NOMO-1 (cell line): ENCODE results near the gene KIF25.

Experiments
- DNase-seq, 2 experiments: peaks; one replicate each; lab custom pipeline; 2025; ENCODE audit not compliant: unreplicated experiment in 2 of 2; lab: John Stamatoyannopoulos, UW

The KIF25 gene

DNA sequence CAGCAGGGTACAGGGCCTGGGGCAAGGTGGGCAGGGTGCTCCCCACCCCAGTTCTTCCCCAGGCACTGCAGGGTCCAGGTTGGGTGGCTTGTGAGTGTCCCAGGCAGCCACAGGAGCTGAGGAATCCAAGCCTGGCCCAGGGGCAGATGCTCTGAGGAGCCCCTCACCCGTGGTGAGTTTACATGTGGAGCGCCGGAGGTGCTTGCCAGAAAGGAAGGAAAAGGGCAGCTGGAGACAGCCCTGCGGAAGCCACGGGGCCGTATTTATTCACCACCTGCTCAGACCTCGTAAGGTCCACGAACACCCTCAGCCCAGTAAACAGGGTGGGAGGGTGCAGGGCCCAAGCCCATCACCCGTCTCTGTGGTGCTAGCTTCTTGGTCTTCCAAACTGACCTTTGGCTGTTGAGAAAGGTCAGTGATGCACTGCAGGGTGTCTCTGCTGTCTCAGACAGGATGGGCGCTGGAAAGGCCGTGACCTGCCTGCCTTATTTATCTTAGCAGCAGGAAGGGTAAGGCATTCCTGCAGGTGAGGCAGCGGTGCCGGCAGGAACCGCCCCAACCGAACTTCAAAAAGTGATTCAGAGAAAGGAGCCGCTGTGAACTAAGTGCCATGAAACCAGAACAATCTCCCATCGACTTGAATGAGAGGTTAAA lies 85.5 kb downstream of the KIF25 start:
- no peak for DNase-seq

DNA sequence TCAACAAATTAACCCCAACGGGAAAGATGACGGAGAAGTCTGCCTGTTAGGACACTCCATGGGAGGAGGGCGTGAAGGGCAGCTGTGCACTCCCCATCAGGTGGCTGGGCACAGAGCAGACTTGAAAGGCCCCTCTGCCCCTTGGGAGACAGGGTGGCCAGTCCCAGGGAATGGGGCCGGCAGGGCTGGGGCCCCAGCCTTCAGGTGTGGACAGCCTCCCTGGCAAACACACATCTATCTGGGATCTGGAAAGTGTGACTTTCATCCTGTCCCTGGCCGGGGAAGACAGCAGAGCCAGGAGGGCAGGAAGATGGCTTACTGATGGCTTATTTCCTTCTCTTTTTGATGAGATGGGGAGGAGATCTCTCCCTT lies 86.0 kb downstream of the KIF25 start:
- no peak for DNase-seq

DNA sequence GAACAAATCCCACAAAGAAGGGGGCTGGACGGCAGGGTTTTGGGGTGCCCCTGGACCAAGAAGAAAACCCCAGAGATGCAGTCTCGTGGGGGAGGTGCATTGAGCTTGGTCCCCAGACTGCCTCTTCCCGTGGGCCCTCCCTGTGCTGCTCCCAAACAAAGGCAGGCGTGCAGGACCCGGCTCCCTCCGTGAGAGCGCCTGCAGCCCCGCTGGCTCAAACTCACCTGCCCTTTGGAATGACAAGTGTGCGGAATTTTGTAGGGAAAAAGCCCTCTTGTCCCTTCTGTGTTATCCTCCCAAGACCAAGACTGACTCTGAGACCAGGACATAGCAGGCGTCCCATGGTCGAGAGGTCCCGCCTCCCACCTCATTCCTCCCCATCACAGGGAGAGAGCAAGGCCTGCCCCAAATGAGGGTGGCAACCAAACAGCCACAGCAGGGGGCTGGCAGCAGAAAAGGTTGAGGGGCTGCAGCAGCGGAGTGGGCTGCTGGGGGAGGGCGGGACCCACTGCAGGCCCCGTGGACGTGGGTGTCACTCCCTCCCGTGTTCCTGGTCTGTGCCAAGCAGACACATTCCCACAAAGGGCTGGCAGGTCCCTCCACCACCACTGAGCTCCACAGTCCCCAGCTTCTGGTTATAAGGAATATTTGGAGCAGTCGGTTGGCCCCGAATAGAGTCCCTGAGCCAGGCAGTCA lies 87.1 kb downstream of the KIF25 start:
- DNase-seq = no peak

DNA sequence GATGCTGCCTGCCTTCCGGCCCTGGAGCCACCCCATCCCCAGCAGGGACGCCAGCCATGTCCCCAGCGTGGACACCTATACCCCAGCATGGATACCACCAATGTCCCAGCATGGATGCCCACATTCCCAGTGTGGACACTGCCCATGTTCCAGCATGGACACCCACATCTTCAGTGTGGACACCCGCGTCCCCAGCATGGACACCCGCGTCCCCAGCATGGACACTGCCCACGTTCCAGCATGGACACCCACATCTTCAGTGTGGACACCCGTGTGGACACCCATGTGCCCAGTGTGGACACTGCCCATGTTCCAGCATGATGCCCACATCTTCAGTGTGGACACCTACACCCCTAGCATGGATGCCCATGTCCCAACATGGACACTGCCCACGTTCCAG lies 88.6 kb downstream of the KIF25 start:
- DNase-seq = no peak

DNA sequence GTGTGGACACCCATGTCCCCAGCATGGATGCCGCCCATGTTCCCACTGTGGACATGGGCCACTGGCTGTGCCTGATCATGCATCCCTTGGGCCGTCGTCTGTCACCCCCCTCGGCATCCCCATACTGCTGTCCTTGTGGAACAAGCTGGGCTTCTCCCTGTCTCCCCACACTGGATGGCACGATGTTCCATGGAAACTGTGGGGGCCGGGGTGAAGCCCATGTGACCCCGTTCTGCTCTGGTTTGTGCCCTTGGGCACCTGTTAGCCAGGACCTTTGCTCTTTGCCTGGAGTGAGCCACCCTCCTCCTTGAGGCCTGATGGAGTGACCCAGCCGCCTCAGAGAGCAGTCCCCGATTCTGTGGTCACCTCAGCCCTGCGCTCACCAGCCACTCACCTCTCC lies 89.1 kb downstream of the KIF25 start:
- no peak for DNase-seq

DNA sequence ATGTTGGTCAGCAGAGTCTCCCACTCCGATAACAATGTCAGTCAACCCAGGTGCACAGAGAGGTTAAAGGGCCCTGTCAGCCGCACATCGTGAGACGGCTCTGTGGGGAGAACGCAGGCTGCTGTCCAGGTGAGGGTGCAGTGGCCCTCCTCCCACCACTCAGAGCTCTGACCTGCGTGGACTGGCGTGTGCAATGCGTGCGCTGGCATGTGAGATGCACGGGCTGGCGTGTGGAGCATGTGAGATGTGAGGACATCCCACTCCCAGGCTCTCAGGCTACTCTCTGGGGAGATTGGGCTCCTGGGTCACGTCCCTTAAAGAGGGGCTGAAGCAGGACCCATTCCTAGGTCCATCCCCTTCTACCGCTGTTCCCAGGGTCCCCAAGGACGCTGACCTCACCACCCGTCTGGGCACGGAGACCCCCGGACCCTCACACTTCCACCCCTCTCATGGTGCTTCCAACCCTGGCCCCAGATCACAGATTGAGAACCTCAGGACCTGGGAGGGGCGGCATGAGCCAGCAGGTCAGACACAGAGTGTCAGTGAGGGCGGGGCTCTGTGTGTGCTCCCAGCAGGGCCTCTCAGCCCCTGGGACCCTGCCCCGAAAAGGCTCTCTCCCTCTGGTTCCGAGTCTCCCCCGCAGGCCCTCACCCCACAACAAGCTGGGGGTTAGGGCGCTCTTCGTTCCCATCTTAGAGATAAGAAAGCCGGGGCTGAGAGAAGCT lies 90.1 kb downstream of the KIF25 start:
- DNase-seq = no peak

DNA sequence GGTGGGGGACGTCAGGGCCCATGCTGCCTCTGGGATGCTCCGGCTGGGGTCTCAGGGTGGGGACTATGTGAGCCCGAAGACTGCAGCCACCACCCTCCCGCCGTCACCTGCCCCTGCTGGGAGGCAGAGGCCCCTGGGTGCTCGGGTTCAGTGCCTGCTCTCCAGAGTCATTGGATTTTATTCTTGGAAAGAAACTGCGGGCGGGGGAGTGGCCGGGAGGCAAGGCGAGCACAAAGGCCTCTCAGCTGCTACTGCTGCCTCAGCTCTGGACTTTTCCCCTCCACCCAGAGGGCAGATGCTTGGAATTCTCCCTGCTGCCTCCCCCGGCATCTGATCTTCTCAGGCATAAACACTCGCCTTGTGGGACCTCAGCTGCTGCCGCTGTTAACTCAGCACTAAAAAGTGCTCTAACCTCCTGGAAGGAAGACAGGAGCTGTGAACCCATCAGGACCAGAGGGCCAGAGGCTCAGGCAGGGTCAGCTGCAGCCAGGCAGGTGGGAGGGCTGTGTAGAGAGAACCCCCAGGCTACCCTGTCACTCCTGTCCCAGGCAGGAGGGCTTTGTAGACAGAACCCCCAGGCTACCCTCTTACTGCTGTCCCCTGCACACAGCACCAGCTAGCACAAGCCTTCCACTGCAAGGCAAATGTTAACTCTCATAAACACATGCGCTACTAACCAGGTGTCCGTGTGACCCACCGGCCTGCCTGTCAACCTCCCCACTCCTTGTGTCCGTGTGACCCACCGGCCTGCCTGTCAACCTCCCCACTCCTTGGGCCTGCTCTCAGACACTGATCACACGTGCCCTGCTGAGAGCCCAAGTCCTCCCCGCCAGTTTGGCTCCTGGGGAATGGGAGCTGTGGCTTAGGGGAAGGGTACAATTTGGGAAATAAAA lies 90.9 kb downstream of the KIF25 start:
- DNase-seq = no peak

DNA sequence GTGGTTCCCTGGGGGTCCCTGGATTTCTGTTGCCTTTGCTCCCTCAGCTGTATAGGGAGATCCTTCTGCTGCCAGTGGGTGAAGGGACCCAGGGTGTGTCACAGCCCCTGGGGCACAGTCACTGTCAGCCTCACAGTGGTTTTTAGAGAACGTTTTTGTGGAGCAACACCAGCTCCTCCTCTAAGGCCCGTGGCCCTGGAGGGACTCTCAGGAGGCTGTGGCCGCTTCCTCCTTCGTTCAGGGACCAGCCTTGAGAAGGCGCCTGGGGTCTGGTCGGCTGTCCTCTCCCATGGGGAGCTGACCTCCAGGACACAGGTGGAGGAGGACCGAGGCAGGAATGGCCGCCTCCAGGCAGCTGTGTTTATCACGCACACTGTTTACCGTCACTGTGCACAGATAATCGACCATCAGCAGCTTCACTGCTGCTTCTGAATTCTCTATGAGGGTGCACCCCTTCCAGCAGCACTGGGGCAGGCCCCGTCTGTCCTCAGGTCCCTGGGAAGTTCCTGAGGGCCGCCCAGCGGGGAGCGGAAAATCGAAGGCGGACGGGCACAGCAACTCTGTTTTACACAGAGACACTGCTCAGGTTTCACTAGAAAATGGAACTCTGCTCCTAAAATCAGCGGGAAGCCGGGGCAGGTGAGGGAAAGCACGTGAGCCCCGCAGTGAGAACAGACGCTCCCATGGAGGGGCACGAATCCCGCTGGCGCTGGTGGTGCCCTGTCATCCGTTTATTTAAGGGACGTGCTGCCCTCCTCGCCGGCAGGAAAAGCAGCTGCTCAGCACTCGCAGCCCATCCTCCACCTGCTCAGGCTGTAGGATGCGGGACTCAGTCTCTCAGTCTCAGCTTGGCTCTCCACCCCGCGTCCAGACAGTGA lies 92.0 kb downstream of the KIF25 start:
- no peak for DNase-seq

DNA sequence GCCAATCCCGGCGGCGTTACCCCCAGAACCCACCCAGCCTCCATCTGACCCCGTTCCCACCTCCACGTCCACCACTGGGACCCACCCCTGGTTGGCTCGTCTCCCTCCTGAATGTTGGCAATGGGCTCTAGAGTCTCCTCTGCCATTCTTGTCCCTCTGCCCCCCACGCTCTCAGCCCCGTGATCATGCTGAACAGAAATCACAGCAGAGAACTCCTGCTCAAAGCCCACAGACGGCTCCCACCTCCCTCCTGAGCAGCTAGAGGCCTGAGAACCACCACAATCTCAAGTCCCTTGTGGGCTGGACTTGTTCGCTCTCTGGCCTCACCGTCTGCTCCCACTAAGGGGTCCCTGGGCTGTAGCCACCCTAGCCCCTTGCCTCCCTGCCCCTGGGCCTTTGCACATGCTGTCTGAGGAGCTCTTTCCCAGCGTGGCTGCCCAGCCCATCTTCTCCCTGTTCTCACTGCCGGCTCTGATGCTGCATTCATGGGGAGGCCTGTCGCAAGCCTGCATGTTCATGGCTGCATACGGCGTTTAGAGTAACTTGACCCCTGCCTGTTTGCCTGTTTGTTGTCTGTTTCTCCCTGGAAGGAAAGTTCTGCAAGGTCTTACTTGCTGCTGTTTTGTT lies 92.7 kb downstream of the KIF25 start:
- DNase-seq = no peak

DNA sequence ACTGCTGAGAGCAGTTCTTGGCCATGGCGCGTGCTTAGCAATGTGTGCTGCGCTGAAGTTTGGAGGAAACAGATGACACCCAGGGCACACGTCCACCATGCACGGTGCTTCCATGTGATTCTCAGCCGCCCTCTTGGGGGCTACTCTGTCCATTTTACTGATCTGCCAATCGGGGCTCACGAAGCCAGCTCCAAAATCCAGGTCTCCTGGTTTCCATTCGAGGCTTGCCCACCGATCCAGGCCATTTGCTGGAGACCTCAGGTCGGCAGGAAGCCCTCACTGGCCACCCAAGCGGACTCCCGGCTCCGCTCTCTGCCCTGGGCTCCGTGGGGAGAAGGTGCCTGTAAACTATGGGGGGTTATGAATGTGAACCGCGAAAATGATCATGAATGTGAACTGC lies 93.2 kb downstream of the KIF25 start:
- DNase-seq = no peak

DNA sequence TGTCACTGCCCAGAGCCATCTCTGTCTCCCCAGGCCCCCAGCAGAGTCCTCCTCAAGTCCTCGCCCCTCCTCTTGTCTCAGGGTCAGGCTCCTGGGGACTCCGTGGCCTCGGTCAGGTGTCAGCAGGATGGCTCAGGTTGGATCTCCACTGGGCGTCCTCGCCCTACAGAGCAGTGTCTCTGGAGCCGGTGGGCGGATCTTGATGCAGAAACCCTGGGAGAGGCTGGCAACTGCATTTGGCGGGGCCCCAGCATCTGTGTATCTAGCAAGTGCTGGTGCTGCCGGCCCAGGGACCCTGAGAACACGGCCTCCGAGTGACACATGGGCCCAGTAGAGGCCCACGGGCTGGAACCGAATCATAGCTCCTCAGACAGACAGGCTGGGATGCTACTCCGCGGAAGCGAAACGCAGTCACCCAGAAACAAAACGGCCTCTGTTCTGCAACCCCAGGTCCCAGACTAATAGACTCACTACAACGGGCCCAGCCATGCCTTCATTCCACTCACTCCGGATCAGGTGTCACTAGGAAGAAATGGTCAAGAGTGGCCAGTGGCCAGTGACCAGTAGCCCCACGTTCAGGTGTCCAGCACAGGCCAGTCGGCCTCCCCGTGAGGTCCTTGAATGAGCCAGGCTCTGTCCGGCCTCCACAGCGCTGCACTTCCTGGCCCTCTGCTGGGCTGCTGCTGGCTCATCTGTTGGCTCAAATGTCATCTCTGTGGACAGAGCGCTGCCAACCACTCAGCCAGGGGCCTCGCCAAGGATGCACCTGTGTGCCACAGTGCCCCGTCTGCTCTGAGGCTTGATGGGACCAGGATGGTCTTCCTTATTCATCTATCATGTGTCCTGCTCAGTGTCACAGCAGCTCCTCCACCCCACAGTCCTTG lies 94.2 kb downstream of the KIF25 start:
- DNase-seq = no peak

DNA sequence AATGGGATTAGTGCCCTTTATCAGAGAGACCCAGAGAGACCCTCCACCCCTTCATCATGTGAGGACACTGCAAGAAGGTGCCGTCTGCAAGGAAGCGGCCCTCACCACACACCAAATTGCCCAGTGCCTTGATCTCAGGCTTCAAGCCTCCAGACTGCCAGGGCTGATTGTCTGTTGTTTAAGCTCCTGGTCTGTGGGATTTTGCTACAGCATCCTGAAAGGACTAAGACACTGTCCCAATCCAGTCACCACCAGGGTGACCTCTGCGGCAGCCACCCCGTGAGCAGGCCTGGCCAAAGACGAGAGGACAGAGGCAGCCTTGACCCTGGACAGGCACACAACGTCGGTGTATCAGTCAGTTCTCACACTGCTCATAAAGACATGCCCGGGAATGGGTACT lies 95.1 kb downstream of the KIF25 start:
- DNase-seq = no peak

DNA sequence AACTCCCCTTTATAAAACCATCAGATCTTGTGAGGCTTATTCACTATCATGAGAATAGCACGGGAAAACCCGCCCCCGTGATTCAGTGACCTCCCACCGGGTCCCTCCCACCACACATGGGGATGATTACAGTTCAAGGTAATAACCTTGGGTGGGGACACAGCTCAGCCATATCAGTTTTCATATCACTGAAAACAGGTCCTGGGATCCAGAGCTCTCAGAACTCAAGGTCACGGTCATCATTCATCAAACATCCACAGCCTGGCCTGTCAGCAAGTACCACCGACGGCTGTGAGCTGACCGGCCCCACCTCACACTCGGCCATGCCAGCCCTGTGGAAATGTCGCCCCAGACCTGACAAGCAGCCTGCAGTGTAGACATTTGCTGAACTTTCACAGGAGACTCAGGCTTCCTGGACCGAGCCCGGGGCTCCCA lies 95.6 kb downstream of the KIF25 start:
- DNase-seq = no peak

DNA sequence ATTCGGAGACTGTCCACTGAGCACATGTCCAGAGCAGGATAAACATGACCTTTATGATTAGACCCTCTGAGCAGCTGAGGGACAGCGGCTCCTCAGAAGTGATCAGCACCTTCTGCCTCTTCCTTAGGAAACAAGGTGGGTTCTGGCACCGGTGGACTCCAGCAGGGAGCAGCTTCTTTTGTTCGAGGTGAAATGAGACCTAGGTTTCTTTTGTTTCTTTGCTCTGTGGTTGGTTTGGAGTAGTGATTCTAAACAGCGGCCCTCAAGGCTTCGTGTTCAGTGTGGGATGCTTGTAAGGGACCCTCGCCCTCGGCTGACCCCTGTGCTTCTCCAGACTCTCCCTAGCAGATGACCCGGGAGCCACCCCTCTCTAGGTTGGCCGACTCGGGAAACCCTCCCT lies 96.2 kb downstream of the KIF25 start:
- no peak for DNase-seq
